HepG2 (cell line): Measurements from ENCODE around the gene ACOT13. TPM values are rescaled to one million over a fixed set of nuclear protein-coding genes. Genes with fewer than 3 reads are reported as not detected.

Experiments
- AHDC1 ChIP-seq: sonication (generic); formaldehyde crosslinking; IDR thresholded peaks from 2 replicates; pipeline ENCODE4 v1.5.1; 2020; ENCODE audit warnings: mild to moderate bottlenecking, missing genetic modification reagents, borderline replicate concordance
- BORCS8-MEF2B ChIP-seq: sonication (generic); formaldehyde crosslinking; IDR thresholded peaks from 2 replicates; pipeline ENCODE4 v1.8.0; 2022; ENCODE audit warnings: mild to moderate bottlenecking, missing genetic modification reagents
- E2F1 ChIP-seq: sonication (generic); formaldehyde crosslinking; IDR thresholded peaks from 2 replicates; pipeline ENCODE4 v1.5.0; 2020; ENCODE audit warnings: missing genetic modification reagents
- FOXJ3 ChIP-seq: sonication (generic); formaldehyde crosslinking; IDR thresholded peaks from 2 replicates; pipeline ENCODE4 v1.4.0; 2020; ENCODE audit warnings: missing genetic modification reagents, mild to moderate bottlenecking, borderline replicate concordance
- NRL ChIP-seq: sonication (generic); formaldehyde crosslinking; IDR thresholded peaks from 2 replicates; pipeline ENCODE4 v1.5.0; 2020; ENCODE audit warnings: missing genetic modification reagents, mild to moderate bottlenecking, moderate library complexity, borderline replicate concordance
- PHF8 ChIP-seq: sonication (generic); formaldehyde crosslinking; IDR thresholded peaks from 2 replicates; pipeline ENCODE4 v1.5.0; 2020; ENCODE audit warnings: missing genetic modification reagents
- SNAPC4 ChIP-seq: sonication (generic); formaldehyde crosslinking; IDR thresholded peaks from 2 replicates; pipeline ENCODE4 v1.4.0; 2020; ENCODE audit warnings: mild to moderate bottlenecking, missing genetic modification reagents
- TEAD2 ChIP-seq: sonication (generic); formaldehyde crosslinking; IDR thresholded peaks from 2 replicates; pipeline ENCODE4 v1.9.0; 2021; ENCODE audit warnings: missing genetic modification reagents
- TOE1 ChIP-seq: sonication (generic); formaldehyde crosslinking; IDR thresholded peaks from 2 replicates; pipeline ENCODE4 v1.4.0; 2020; ENCODE audit warnings: mild to moderate bottlenecking, missing genetic modification reagents
- TP53 ChIP-seq: sonication (generic); formaldehyde crosslinking; conservative IDR thresholded peaks from 2 replicates; pipeline ENCODE4 v1.4.0; 2020; ENCODE audit warnings: missing genetic modification reagents
- ZFP1 ChIP-seq: IDR thresholded peaks from 2 replicates; pipeline ENCODE4 v1.6.1; 2016
- ZNF337 ChIP-seq: sonication (generic); formaldehyde crosslinking; IDR thresholded peaks from 2 replicates; pipeline ENCODE4 v1.5.1; 2020; ENCODE audit warnings: missing genetic modification reagents, low read depth, mild to moderate bottlenecking, borderline replicate concordance
- ZNF674 ChIP-seq: sonication (generic); formaldehyde crosslinking; IDR thresholded peaks from 2 replicates; pipeline ENCODE4 v1.5.0; 2020; ENCODE audit warnings: low read depth, mild to moderate bottlenecking, missing genetic modification reagents
- polyA plus RNA-seq, 8 experiments: library from polyadenylated mRNA; depleted of rRNA in 3 of 8; stranded (reverse) in 7 of 8; unstranded in 1 of 8; fragments of >200 nt; fragmentation: Illumina TruSeq in 4 of 8; extraction: Trizol in 4 of 8; gene quantifications; 2 replicates each; pipeline versions ENCODE4 v1.2.1 to v1.2.3, GENCODE V29; 2011 to 2016; ENCODE audit warnings: low read depth in 4 of 8, missing spikeins in 1 of 8, mixed read lengths in 1 of 8; ENCODE audit not compliant: insufficient read depth in 1 of 8
- total RNA-seq, 5 experiments: library from RNA; depleted of rRNA; stranded (reverse); fragments of >200 nt; fragmentation: Illumina TruSeq; extraction: Trizol; gene quantifications; 2 replicates each; pipeline ENCODE4 v1.2.3, GENCODE V29; 2016; ENCODE audit warnings: low read depth in 1 of 5
- TF ChIP-seq, protein P1 (sequence below): sonication (generic); formaldehyde crosslinking; IDR thresholded peaks from 2 replicates; pipeline ENCODE4 v1.4.0; 2020; ENCODE audit warnings: mild to moderate bottlenecking, low read depth, missing genetic modification reagents

The ACOT13 gene
- total and polyA plus RNA-seq, 2 of the 13 experiments (the other 11 are each of a cell fraction or from before 2014, with no cell fraction given): 31.5 to 45.1 TPM

- TF ChIP-seq AHDC1 (CRISPR knock-in tag) (no peak), SNAPC4 (0 out of 2 replicates have a peak, but pooled peaks have one; percentile 44), ZNF674 (0 out of 2 replicates have a peak, but pooled peaks have one; percentile 56), TP53 (CRISPR knock-in tag) (0 out of 2 replicates have a peak, but pooled peaks have one; percentile 63), TEAD2 (CRISPR knock-in tag) (no peak), ZNF337 (peak; percentile 66; the same call in 1 of the 2 replicates), ZFP1 (CRISPR knock-in tag) (no peak; the same call in 1 of the 2 replicates), TOE1 (CRISPR knock-in tag) (peak; percentile 53; the same call in 1 of the 2 replicates), BORCS8-MEF2B (CRISPR knock-in tag) (peak; percentile 69), NRL (CRISPR knock-in tag) (no peak; the same call in 1 of the 2 replicates), PHF8 (CRISPR knock-in tag) (peak; percentile 86), E2F1 (CRISPR knock-in tag) (peak; percentile 62), FOXJ3 (peak; percentile 80; the same call in 1 of the 2 replicates)
- TF ChIP-seq, protein P1, sequence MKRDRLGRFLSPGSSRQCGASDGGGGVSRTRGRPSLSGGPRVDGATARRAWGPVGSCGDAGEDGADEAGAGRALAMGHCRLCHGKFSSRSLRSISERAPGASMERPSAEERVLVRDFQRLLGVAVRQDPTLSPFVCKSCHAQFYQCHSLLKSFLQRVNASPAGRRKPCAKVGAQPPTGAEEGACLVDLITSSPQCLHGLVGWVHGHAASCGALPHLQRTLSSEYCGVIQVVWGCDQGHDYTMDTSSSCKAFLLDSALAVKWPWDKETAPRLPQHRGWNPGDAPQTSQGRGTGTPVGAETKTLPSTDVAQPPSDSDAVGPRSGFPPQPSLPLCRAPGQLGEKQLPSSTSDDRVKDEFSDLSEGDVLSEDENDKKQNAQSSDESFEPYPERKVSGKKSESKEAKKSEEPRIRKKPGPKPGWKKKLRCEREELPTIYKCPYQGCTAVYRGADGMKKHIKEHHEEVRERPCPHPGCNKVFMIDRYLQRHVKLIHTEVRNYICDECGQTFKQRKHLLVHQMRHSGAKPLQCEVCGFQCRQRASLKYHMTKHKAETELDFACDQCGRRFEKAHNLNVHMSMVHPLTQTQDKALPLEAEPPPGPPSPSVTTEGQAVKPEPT (CRISPR knock-in tag): no peak
Measured at GRCh38 chr6:24720604-24721460, 54.0 kb downstream of the ACOT13 start (continued).
